Endothelial cell of umbilical vein (primary cell): Measurements from ENCODE around the gene HBS1L.

Experiments
- CTCF ChIP-seq, 2 donors: IDR thresholded peaks; 1 replicate in 1 of 2; 2 replicates in 1 of 2; pipeline ENCODE4 v1.5.1; 2011; ENCODE audit warnings: low read length in 2 of 2, mild to moderate bottlenecking in 2 of 2, moderate library complexity in 2 of 2, control low read depth in 1 of 2, inconsistent platforms in 1 of 2, low read depth in 1 of 2; ENCODE audit not compliant: insufficient read depth in 1 of 2; ENCODE audit errors: extremely low read depth in 1 of 2
- EZH2 ChIP-seq: IDR thresholded peaks from 2 replicates; pipeline ENCODE4 v1.6.1; 2012; ENCODE audit warnings: borderline replicate concordance, low read depth, mild to moderate bottlenecking, moderate library complexity, low read length, inconsistent platforms; ENCODE audit not compliant: severe bottlenecking

- TF ChIP-seq EZH2 (no peak), CTCF (IDR thresholded peaks at IDR 0.05; ENCODE audit: extremely low read depth in 1 of 2, insufficient read depth in 1 of 2, low read depth in 1 of 2, low read length in 2 of 2) (no peak)
Measured at GRCh38 chr6:135066806-135067205, 12.2 kb upstream of the HBS1L start.
